ENCODE results near the gene NEO1. TPM values are rescaled to one million over a fixed set of nuclear protein-coding genes. Genes with fewer than 3 reads are reported as not detected.

NEO1 gene
- total RNA-seq, 2 donors from 2014 or later, result 14.4 to 15.9 TPM

DNA sequence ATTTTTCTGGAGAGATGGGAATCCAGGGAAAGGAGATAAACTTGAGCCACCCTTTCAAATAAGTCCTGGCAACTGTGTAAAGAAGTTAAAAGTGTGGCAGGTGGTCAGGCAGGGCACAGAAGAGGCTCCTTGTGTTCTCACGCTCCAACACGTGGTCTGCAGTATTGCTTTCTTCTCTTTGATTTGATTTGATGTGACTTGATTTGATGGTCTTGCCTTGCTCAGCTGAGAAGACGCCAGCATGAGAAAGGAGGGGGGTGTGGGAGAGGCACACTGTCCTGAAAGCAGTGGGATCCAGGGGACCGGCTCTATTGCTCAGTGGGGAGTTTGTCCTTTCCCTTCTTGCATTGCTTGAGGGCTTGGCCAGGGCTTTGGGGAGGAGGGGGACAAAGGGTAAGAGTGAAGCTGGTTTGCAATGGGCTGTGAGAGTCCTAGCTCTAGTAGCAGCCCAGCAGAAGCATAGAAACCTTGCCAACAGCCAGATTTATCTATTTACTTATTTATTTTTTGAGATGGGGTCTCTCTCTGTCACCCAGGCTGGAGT lies 25.7 kb upstream of the NEO1 start:
- Histone ChIP-seq H3K9me3 (no peaks in the 10 kb centered on the region), H3K27ac (no peak overlapping the region), H3K4me3 (no peak overlapping the region), H3K36me3 (no peaks in the 10 kb centered on the region), H3K27me3 (no peaks in the 10 kb centered on the region), H3K4me1 (no peaks in the 10 kb centered on the region)
- no peak for DNase-seq (ENCODE audit: low spot score)
- TF ChIP-seq, protein P1, sequence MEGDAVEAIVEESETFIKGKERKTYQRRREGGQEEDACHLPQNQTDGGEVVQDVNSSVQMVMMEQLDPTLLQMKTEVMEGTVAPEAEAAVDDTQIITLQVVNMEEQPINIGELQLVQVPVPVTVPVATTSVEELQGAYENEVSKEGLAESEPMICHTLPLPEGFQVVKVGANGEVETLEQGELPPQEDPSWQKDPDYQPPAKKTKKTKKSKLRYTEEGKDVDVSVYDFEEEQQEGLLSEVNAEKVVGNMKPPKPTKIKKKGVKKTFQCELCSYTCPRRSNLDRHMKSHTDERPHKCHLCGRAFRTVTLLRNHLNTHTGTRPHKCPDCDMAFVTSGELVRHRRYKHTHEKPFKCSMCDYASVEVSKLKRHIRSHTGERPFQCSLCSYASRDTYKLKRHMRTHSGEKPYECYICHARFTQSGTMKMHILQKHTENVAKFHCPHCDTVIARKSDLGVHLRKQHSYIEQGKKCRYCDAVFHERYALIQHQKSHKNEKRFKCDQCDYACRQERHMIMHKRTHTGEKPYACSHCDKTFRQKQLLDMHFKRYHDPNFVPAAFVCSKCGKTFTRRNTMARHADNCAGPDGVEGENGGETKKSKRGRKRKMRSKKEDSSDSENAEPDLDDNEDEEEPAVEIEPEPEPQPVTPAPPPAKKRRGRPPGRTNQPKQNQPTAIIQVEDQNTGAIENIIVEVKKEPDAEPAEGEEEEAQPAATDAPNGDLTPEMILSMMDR (IDR thresholded peaks at IDR 0.05), result no peak

DNA sequence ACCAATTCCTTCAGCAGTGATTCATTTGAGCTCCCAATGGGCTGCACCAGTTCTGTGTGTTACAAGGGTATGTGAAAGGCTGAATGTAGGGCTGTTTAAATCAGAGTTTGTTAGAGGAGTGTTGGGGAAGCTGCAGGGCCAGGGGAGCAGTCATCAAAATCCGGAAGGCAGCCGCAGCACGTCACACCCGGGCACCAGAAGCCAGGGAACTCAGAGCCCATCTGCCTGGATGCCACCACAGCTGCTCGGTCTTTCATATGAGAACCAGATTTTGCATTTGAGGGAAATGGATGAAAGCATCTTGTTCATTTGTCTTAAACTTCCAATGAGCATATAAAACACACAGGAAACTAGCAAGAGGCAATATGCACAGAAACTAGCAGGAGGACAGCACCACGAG lies 24.2 kb upstream of the NEO1 start:
- H3K27me3 ChIP-seq, result no peaks in the 10 kb centered on the region
- no peak overlapping the region for H3K4me3 ChIP-seq
- H3K9me3 ChIP-seq, result no peaks in the 10 kb centered on the region

GRCh38 chr15:73028831-73029451 lies 23.3 kb upstream of the NEO1 start:
- TF ChIP-seq, protein P1 (IDR thresholded peaks at IDR 0.05), result no peak
- no peaks in the 10 kb centered on the region for H3K27me3 ChIP-seq
- no peak for DNase-seq (ENCODE audit: low spot score)
- H3K27ac ChIP-seq, result no peak overlapping the region
- H3K9me3 ChIP-seq, result no peaks in the 10 kb centered on the region
- H3K4me3 ChIP-seq, result no peak overlapping the region
- H3K36me3 ChIP-seq, result no peaks in the 10 kb centered on the region
- no peaks in the 10 kb centered on the region for H3K4me1 ChIP-seq

More for the DNA sequence above, 24.2 kb upstream of the NEO1 start:
- no peak for DNase-seq (ENCODE audit: low spot score)
- H3K27ac ChIP-seq, result no peak overlapping the region
- TF ChIP-seq, protein P1 (IDR thresholded peaks at IDR 0.05), result no peak
- no peaks in the 10 kb centered on the region for H3K4me1 ChIP-seq
- H3K36me3 ChIP-seq, result no peaks in the 10 kb centered on the region

- no peaks in the 10 kb centered on the region for H3K4me1 ChIP-seq
- no peaks in the 10 kb centered on the region for H3K36me3 ChIP-seq
- H3K4me3 ChIP-seq, result no peak overlapping the region
- H3K27ac ChIP-seq, result no peak overlapping the region
- no peaks in the 10 kb centered on the region for H3K9me3 ChIP-seq
- H3K27me3 ChIP-seq, result no peaks in the 10 kb centered on the region
- TF ChIP-seq, protein P1 (IDR thresholded peaks at IDR 0.05), result no peak
- no peak for DNase-seq (ENCODE audit: low spot score)
These were observed 22.1 kb upstream of the NEO1 start for GRCh38 chr15:73030122-73030679.

GRCh38 chr15:73031648-73032047 lies 20.6 kb upstream of the NEO1 start:
- no peaks in the 10 kb centered on the region for H3K27me3 ChIP-seq

More at GRCh38 chr15:73031648-73032047, 20.6 kb upstream of the NEO1 start:
- no peak for DNase-seq (ENCODE audit: low spot score)
- no peaks in the 10 kb centered on the region for H3K9me3 ChIP-seq
- no peak overlapping the region for H3K4me3 ChIP-seq
- H3K4me1 ChIP-seq, result no peaks in the 10 kb centered on the region
- no peaks in the 10 kb centered on the region for H3K36me3 ChIP-seq
- TF ChIP-seq, protein P1 (IDR thresholded peaks at IDR 0.05), result no peak
- H3K27ac ChIP-seq, result no peak overlapping the region

Measured in right atrium auricular region (tissue), 2 donors.